Upper lobe of right lung (tissue), 1 donor: ENCODE data around the gene CEP131. TPM values are rescaled to one million over a fixed set of nuclear protein-coding genes. Genes with fewer than 3 reads are reported as not detected.

Experiments
- ATAC-seq: fragments of 200-7000 bp; cut with Tn5 transposase; one replicate; pipeline ENCODE4 v1.9.1; 2020; ENCODE audit warnings: mild to moderate bottlenecking, moderate library complexity
- DNase-seq: peaks from one replicate; pipeline ENCODE4 v3.0.0-alpha.2; 2020
- H3K27ac ChIP-seq: fragments of 200-600 bp; one replicate; pipeline ENCODE4 v1.8.0; 2022
- H3K27me3 ChIP-seq: fragments of 200-600 bp; one replicate; pipeline ENCODE4 v1.8.0; 2022; ENCODE audit warnings: mild to moderate bottlenecking
- H3K36me3 ChIP-seq: fragments of 200-600 bp; one replicate; pipeline ENCODE4 v1.8.0; 2022
- H3K4me1 ChIP-seq: fragments of 200-600 bp; one replicate; pipeline ENCODE4 v1.8.0; 2022
- H3K4me3 ChIP-seq: fragments of 200-600 bp; one replicate; pipeline ENCODE4 v1.8.0; 2022; ENCODE audit warnings: mild to moderate bottlenecking
- H3K9me3 ChIP-seq: fragments of 200-600 bp; one replicate; pipeline ENCODE4 v1.8.0; 2022
- CTCF ChIP-seq: fragments of 200-600 bp; IDR thresholded peaks from one replicate; pipeline ENCODE4 v1.8.0; 2022; ENCODE audit warnings: antibody characterized with exemption
- intact Hi-C: fragments of 100-400 bp; cut with DNase I; formaldehyde crosslinking; loops from one replicate; pipeline ENCODE4 v1.11.0; 2022
- total RNA-seq: library from RNA; stranded (reverse); fragmentation: NEBNext Ultra II Directional; extraction: Animal tissue kit (Norgen Biotek cat#: 25700); gene quantifications from one replicate; pipeline ENCODE4 v1.2.1, GENCODE V29; 2021
- donor health status: DM: no; HTN: yes; CAD: no; lungs with severe emphysema.

Gene CEP131
- total RNA-seq, 1 donor from 2014 or later = 7.5 TPM

GRCh38 chr17:81153340-81153803 lies 69.4 kb downstream of the CEP131 start:
- intact Hi-C loops = no loop called here
- peaks cover 9% of the 10 kb centered on the region for H3K4me1 ChIP-seq

GRCh38 chr17:81152288-81152828 lies 70.4 kb downstream of the CEP131 start:
- no peaks in the 10 kb centered on the region for H3K9me3 ChIP-seq
- H3K4me1 ChIP-seq = peaks cover 9% of the 10 kb centered on the region
- ATAC-seq (no peak), DNase-seq (no peak)
- no peak overlapping the region for H3K4me3 ChIP-seq
- H3K36me3 ChIP-seq = no peaks in the 10 kb centered on the region
- no peaks in the 10 kb centered on the region for H3K27me3 ChIP-seq
- TF ChIP-seq CTCF = no peak
- intact Hi-C loops = no loop called here
- no peak overlapping the region for H3K27ac ChIP-seq

More at GRCh38 chr17:81153340-81153803, 69.4 kb downstream of the CEP131 start:
- no peaks in the 10 kb centered on the region for H3K36me3 ChIP-seq
- no peak for TF ChIP-seq CTCF
- ATAC-seq (peak; percentile 33), DNase-seq (no peak)
- no peaks in the 10 kb centered on the region for H3K9me3 ChIP-seq
- no peak overlapping the region for H3K4me3 ChIP-seq
- no peak overlapping the region for H3K27ac ChIP-seq
- H3K27me3 ChIP-seq = no peaks in the 10 kb centered on the region

GRCh38 chr17:81151278-81151677 lies 71.5 kb downstream of the CEP131 start:
- H3K27ac ChIP-seq = no peak overlapping the region

GRCh38 chr17:81150377-81151077 lies 72.2 kb downstream of the CEP131 start:
- no peaks in the 10 kb centered on the region for H3K9me3 ChIP-seq
- H3K4me3 ChIP-seq = peak overlapping the region; percentile 10
- H3K36me3 ChIP-seq = no peaks in the 10 kb centered on the region
- TF ChIP-seq CTCF = no peak
- ATAC-seq (peak; percentile 72), DNase-seq (peak; percentile 82)
- intact Hi-C loops = no loop called here
- peaks cover 9% of the 10 kb centered on the region for H3K4me1 ChIP-seq
- H3K27me3 ChIP-seq = no peaks in the 10 kb centered on the region
- no peak overlapping the region for H3K27ac ChIP-seq

More at GRCh38 chr17:81151278-81151677, 71.5 kb downstream of the CEP131 start:
- DNase-seq = no peak
- H3K4me3 ChIP-seq = no peak overlapping the region
- ATAC-seq = no peak
- intact Hi-C loops = no loop called here
- no peaks in the 10 kb centered on the region for H3K27me3 ChIP-seq
- TF ChIP-seq CTCF = no peak
- H3K36me3 ChIP-seq = no peaks in the 10 kb centered on the region
- no peaks in the 10 kb centered on the region for H3K9me3 ChIP-seq
- peaks cover 9% of the 10 kb centered on the region for H3K4me1 ChIP-seq

- ATAC-seq (peak; percentile 75), DNase-seq (no peak)
- H3K27me3 ChIP-seq = no peaks in the 10 kb centered on the region
- no peak overlapping the region for H3K4me3 ChIP-seq
- intact Hi-C loops = no loop called here
- no peaks in the 10 kb centered on the region for H3K9me3 ChIP-seq
- H3K27ac ChIP-seq = no peak overlapping the region
- no peak for TF ChIP-seq CTCF
- H3K4me1 ChIP-seq = peaks cover 9% of the 10 kb centered on the region
- H3K36me3 ChIP-seq = no peaks in the 10 kb centered on the region
These were observed 73.7 kb downstream of the CEP131 start for GRCh38 chr17:81148986-81149533.
